HepG2 (cell line): ENCODE measurements around the gene HPDL. TPM values are rescaled to one million over a fixed set of nuclear protein-coding genes. Genes with fewer than 3 reads are reported as not detected.

Experiments
- AGO1 ChIP-seq: fragments of 200-400 bp; formaldehyde crosslinking; IDR thresholded peaks from 2 replicates; pipeline ENCODE4 v1.6.1; 2017; ENCODE audit warnings: mild to moderate bottlenecking, low read depth, low read length, moderate library complexity; ENCODE audit not compliant: poor library complexity, severe bottlenecking
- ATAD3A ChIP-seq: sonication (generic); formaldehyde crosslinking; IDR thresholded peaks from 2 replicates; pipeline ENCODE4 v1.4.0; 2020; ENCODE audit warnings: missing genetic modification reagents
- BCL6 ChIP-seq: IDR thresholded peaks from 2 replicates; pipeline ENCODE4 v1.6.1; 2016; ENCODE audit warnings: missing genetic modification reagents, missing compliant biosample characterization
- FOXM1 ChIP-seq: sonication (generic); formaldehyde crosslinking; IDR thresholded peaks from 2 replicates; pipeline ENCODE4 v1.5.0; 2020; ENCODE audit warnings: missing genetic modification reagents
- GATAD2A ChIP-seq: IDR thresholded peaks from 2 replicates; pipeline ENCODE4 v1.6.1; 2016
- GMEB1 ChIP-seq: sonication (generic); formaldehyde crosslinking; IDR thresholded peaks from 2 replicates; pipeline ENCODE4 v1.5.1; 2020; ENCODE audit warnings: missing genetic modification reagents, mild to moderate bottlenecking, borderline replicate concordance
- GZF1 ChIP-seq: sonication (generic); formaldehyde crosslinking; IDR thresholded peaks from 2 replicates; pipeline ENCODE4 v1.5.1; 2020; ENCODE audit warnings: mild to moderate bottlenecking, missing genetic modification reagents
- HNRNPK ChIP-seq: fragments of 200-400 bp; formaldehyde crosslinking; IDR thresholded peaks from 2 replicates; pipeline ENCODE4 v1.6.1; 2018; ENCODE audit warnings: low read length, low read depth, moderate library complexity, mild to moderate bottlenecking; ENCODE audit not compliant: poor library complexity, severe bottlenecking
- HNRNPL ChIP-seq: fragments of 200-400 bp; formaldehyde crosslinking; IDR thresholded peaks from 2 replicates; pipeline ENCODE4 v1.6.1; 2017; ENCODE audit warnings: mild to moderate bottlenecking, low read depth, low read length
- MAX ChIP-seq: IDR thresholded peaks from 2 replicates; pipeline ENCODE4 v1.6.1; 2012; ENCODE audit warnings: inconsistent platforms
- NFE2 ChIP-seq: sonication (generic); formaldehyde crosslinking; IDR thresholded peaks from 2 replicates; pipeline ENCODE4 v1.4.0; 2020; ENCODE audit warnings: missing genetic modification reagents
- NR2F6 ChIP-seq, 2 experiments: IDR thresholded peaks; 2 replicates each; pipeline ENCODE4 v1.6.1; 2016; ENCODE audit warnings: antibody characterized with exemption in 1 of 2, mild to moderate bottlenecking in 1 of 2
- PITX1 ChIP-seq: sonication (generic); formaldehyde crosslinking; IDR thresholded peaks from 2 replicates; pipeline ENCODE4 v1.5.1; 2020; ENCODE audit warnings: mild to moderate bottlenecking, missing genetic modification reagents
- TCF7 ChIP-seq: sonication (generic); IDR thresholded peaks from 2 replicates; pipeline ENCODE4 v1.6.1; 2016; ENCODE audit warnings: antibody characterized with exemption, low read depth
- TFDP2 ChIP-seq: sonication (generic); formaldehyde crosslinking; IDR thresholded peaks from 2 replicates; pipeline ENCODE4 v1.4.0; 2020; ENCODE audit warnings: missing genetic modification reagents
- ZIK1 ChIP-seq: sonication (generic); formaldehyde crosslinking; IDR thresholded peaks from 2 replicates; pipeline ENCODE4 v1.5.0; 2020; ENCODE audit warnings: mild to moderate bottlenecking, low read depth, missing genetic modification reagents, borderline replicate concordance
- ZNF10 ChIP-seq: sonication (generic); formaldehyde crosslinking; IDR thresholded peaks from 2 replicates; pipeline ENCODE4 v1.4.0; 2020; ENCODE audit warnings: mild to moderate bottlenecking, low read depth, missing genetic modification reagents, borderline replicate concordance
- ZNF138 ChIP-seq: sonication (generic); formaldehyde crosslinking; IDR thresholded peaks from 2 replicates; pipeline ENCODE4 v1.5.0; 2020; ENCODE audit warnings: mild to moderate bottlenecking, low read depth, missing genetic modification reagents
- ZNF552 ChIP-seq: sonication (generic); formaldehyde crosslinking; IDR thresholded peaks from 2 replicates; pipeline ENCODE4 v1.9.0; 2022; ENCODE audit warnings: missing genetic modification reagents, mild to moderate bottlenecking, borderline replicate concordance
- ZNF605 ChIP-seq: sonication (generic); formaldehyde crosslinking; IDR thresholded peaks from 2 replicates; pipeline ENCODE4 v1.8.0; 2022; ENCODE audit warnings: mild to moderate bottlenecking, missing genetic modification reagents
- ZNF691 ChIP-seq: sonication (generic); formaldehyde crosslinking; IDR thresholded peaks from 2 replicates; pipeline ENCODE4 v1.4.0; 2020; ENCODE audit warnings: missing genetic modification reagents, low read depth, mild to moderate bottlenecking, borderline replicate concordance
- ZNF773 ChIP-seq: sonication (generic); formaldehyde crosslinking; IDR thresholded peaks from 2 replicates; pipeline ENCODE4 v1.4.0; 2020; ENCODE audit warnings: missing genetic modification reagents, borderline replicate concordance
- ZNF775 ChIP-seq: sonication (generic); formaldehyde crosslinking; IDR thresholded peaks from 2 replicates; pipeline ENCODE4 v1.4.0; 2020; ENCODE audit warnings: missing genetic modification reagents, mild to moderate bottlenecking, moderate library complexity, borderline replicate concordance
- ZNF879 ChIP-seq: sonication (generic); formaldehyde crosslinking; IDR thresholded peaks from 2 replicates; pipeline ENCODE4 v1.8.1; 2023; ENCODE audit warnings: missing genetic modification reagents
- ZSCAN12 ChIP-seq: sonication (generic); formaldehyde crosslinking; IDR thresholded peaks from 2 replicates; pipeline ENCODE4 v1.9.0; 2021; ENCODE audit warnings: mild to moderate bottlenecking, missing genetic modification reagents
- polyA plus RNA-seq, 8 experiments: library from polyadenylated mRNA; depleted of rRNA in 3 of 8; stranded (reverse) in 7 of 8; unstranded in 1 of 8; fragments of >200 nt; fragmentation: Illumina TruSeq in 4 of 8; extraction: Trizol in 4 of 8; gene quantifications; 2 replicates each; pipeline versions ENCODE4 v1.2.1 to v1.2.3, GENCODE V29; 2011 to 2016; ENCODE audit warnings: low read depth in 4 of 8, missing spikeins in 1 of 8, mixed read lengths in 1 of 8; ENCODE audit not compliant: insufficient read depth in 1 of 8
- total RNA-seq, 5 experiments: library from RNA; depleted of rRNA; stranded (reverse); fragments of >200 nt; fragmentation: Illumina TruSeq; extraction: Trizol; gene quantifications; 2 replicates each; pipeline ENCODE4 v1.2.3, GENCODE V29; 2016; ENCODE audit warnings: low read depth in 1 of 5
- TF ChIP-seq, protein P1 (sequence below): sonication (generic); formaldehyde crosslinking; IDR thresholded peaks from 2 replicates; pipeline ENCODE4 v1.4.0; 2020; ENCODE audit warnings: missing genetic modification reagents, borderline replicate concordance

HPDL gene
- total and polyA plus RNA-seq, 2 of the 13 experiments (the other 11 are each of a cell fraction or from before 2014, with no cell fraction given) = not detected

GRCh38 chr1:45335855-45336324, 9.2 kb downstream of the HPDL start (continued):
- TF ChIP-seq, protein P1, sequence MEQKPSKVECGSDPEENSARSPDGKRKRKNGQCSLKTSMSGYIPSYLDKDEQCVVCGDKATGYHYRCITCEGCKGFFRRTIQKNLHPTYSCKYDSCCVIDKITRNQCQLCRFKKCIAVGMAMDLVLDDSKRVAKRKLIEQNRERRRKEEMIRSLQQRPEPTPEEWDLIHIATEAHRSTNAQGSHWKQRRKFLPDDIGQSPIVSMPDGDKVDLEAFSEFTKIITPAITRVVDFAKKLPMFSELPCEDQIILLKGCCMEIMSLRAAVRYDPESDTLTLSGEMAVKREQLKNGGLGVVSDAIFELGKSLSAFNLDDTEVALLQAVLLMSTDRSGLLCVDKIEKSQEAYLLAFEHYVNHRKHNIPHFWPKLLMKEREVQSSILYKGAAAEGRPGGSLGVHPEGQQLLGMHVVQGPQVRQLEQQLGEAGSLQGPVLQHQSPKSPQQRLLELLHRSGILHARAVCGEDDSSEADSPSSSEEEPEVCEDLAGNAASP = peak; percentile 51; the same call in 1 of the 2 replicates
- TF ChIP-seq GZF1 (CRISPR knock-in tag) (no peak), PITX1 (CRISPR knock-in tag) (peak; percentile 94), GMEB1 (CRISPR knock-in tag) (no peak), ATAD3A (CRISPR knock-in tag) (no peak), ZNF138 (no peak), ZNF552 (no peak), FOXM1 (no peak), ZSCAN12 (CRISPR knock-in tag) (no peak), BCL6 (CRISPR knock-in tag) (peak; percentile 95), TCF7 (peak; percentile 51), ZNF605 (no peak), NR2F6 (IDR thresholded peaks at IDR 0.05) (peak; percentile 52), NR2F6 (CRISPR knock-in tag; IDR thresholded peaks at IDR 0.05) (peak; percentile 43), NFE2 (no peak), ZNF691 (CRISPR knock-in tag) (no peak), TFDP2 (CRISPR knock-in tag) (no peak), ZIK1 (CRISPR knock-in tag) (no peak), HNRNPL (no peak), GATAD2A (CRISPR knock-in tag) (peak; percentile 79), ZNF775 (CRISPR knock-in tag) (no peak), MAX (no peak), AGO1 (no peak), HNRNPK (no peak), ZNF879 (CRISPR knock-in tag) (no peak), ZNF773 (CRISPR knock-in tag) (no peak), ZNF10 (CRISPR knock-in tag) (no peak)
